Measurements from ENCODE around the gene NCBP1. TPM values are rescaled to one million over a fixed set of nuclear protein-coding genes. Genes with fewer than 3 reads are reported as not detected.

NCBP1 gene
- total RNA-seq, 1 experiment from 2014 or later, result 59.7 TPM

GRCh38 chr9:97659771-97660170 lies 26.1 kb downstream of the NCBP1 start:
- no TSS peak for BruUV-seq (replicated peaks)
- ChIA-PET CTCF (no interaction called here), POLR2A (no interaction called here)
- no peak for DNase-seq
- Mint-ChIP-seq H3K4me3 (ENCODE audit: unreplicated experiment) (no peak overlapping the region), H3K36me3 (ENCODE audit: insufficient read depth, unreplicated experiment) (peaks cover 93% of the 10 kb centered on the region), H3K4me1 (ENCODE audit: low read depth, unreplicated experiment) (no peaks in the 10 kb centered on the region), H3K9me3 (ENCODE audit: unreplicated experiment) (no peaks in the 10 kb centered on the region), H3K27ac (ENCODE audit: unreplicated experiment) (no peak overlapping the region), H3K27me3 (ENCODE audit: insufficient read depth, unreplicated experiment) (no peaks in the 10 kb centered on the region)
- Histone ChIP-seq H3K27me3 (replicated peaks; ENCODE audit: control insufficient read depth, insufficient read depth, low read length) (no peaks in the 10 kb centered on the region), H3K36me3 (ENCODE audit: control insufficient read depth, insufficient read depth, low read length) (peaks cover 2% of the 10 kb centered on the region), H3K4me3 (ENCODE audit: low read depth, low read length) (no peak overlapping the region), H3K4me1 (no peaks in the 10 kb centered on the region), H3K9me3 (no peaks in the 10 kb centered on the region)
- no peak for TF ChIP-seq CTCF (IDR thresholded peaks at IDR 0.05; ENCODE audit: insufficient read depth in 1 of 2, low read depth in 1 of 2, low read length in 1 of 2, severe bottlenecking in 1 of 2, unreplicated experiment in 1 of 2)
- intact Hi-C loops (cut with micrococcal nuclease; ENCODE audit: unreplicated experiment), result no loop called here

GRCh38 chr9:97660340-97660739 lies 26.7 kb downstream of the NCBP1 start:
- Mint-ChIP-seq H3K27ac (ENCODE audit: unreplicated experiment) (no peak overlapping the region), H3K36me3 (ENCODE audit: insufficient read depth, unreplicated experiment) (peaks cover 93% of the 10 kb centered on the region), H3K9me3 (ENCODE audit: unreplicated experiment) (no peaks in the 10 kb centered on the region), H3K4me3 (ENCODE audit: unreplicated experiment) (no peak overlapping the region), H3K27me3 (ENCODE audit: insufficient read depth, unreplicated experiment) (no peaks in the 10 kb centered on the region), H3K4me1 (ENCODE audit: low read depth, unreplicated experiment) (no peaks in the 10 kb centered on the region)
- no peak overlapping the region for H3K4me3 ChIP-seq (ENCODE audit: low read depth, low read length)
- H3K27me3 ChIP-seq (replicated peaks; ENCODE audit: control insufficient read depth, insufficient read depth, low read length), result no peaks in the 10 kb centered on the region
- peaks cover 2% of the 10 kb centered on the region for H3K36me3 ChIP-seq (ENCODE audit: control insufficient read depth, insufficient read depth, low read length)
- no peaks in the 10 kb centered on the region for H3K9me3 ChIP-seq
- ChIA-PET CTCF (no interaction called here), POLR2A (no interaction called here)
- intact Hi-C loops (cut with micrococcal nuclease; ENCODE audit: unreplicated experiment), result no loop called here
- no peak for TF ChIP-seq CTCF (IDR thresholded peaks at IDR 0.05; ENCODE audit: insufficient read depth in 1 of 2, low read depth in 1 of 2, low read length in 1 of 2, severe bottlenecking in 1 of 2, unreplicated experiment in 1 of 2)
- BruUV-seq (replicated peaks), result no TSS peak
- H3K4me1 ChIP-seq, result no peaks in the 10 kb centered on the region
- no peak for DNase-seq

- Histone ChIP-seq H3K36me3 (ENCODE audit: control insufficient read depth, insufficient read depth, low read length) (peaks cover 2% of the 10 kb centered on the region), H3K27me3 (replicated peaks; ENCODE audit: control insufficient read depth, insufficient read depth, low read length) (no peaks in the 10 kb centered on the region), H3K9me3 (no peaks in the 10 kb centered on the region), H3K4me1 (no peaks in the 10 kb centered on the region), H3K4me3 (ENCODE audit: low read depth, low read length) (no peak overlapping the region)
- CTCF ChIA-PET, result no interaction called here
- DNase-seq, result no peak
- peaks cover 93% of the 10 kb centered on the region for H3K36me3 Mint-ChIP-seq (ENCODE audit: insufficient read depth, unreplicated experiment)
- no peak overlapping the region for H3K4me3 Mint-ChIP-seq (ENCODE audit: unreplicated experiment)
- BruUV-seq (replicated peaks), result no TSS peak
- no peak overlapping the region for H3K27ac Mint-ChIP-seq (ENCODE audit: unreplicated experiment)
- H3K4me1 Mint-ChIP-seq (ENCODE audit: low read depth, unreplicated experiment), result no peaks in the 10 kb centered on the region
- H3K27me3 Mint-ChIP-seq (ENCODE audit: insufficient read depth, unreplicated experiment), result no peaks in the 10 kb centered on the region
- no peak for TF ChIP-seq CTCF (IDR thresholded peaks at IDR 0.05; ENCODE audit: insufficient read depth in 1 of 2, low read depth in 1 of 2, low read length in 1 of 2, severe bottlenecking in 1 of 2, unreplicated experiment in 1 of 2)
- POLR2A ChIA-PET, result no interaction called here
- intact Hi-C loops (cut with micrococcal nuclease; ENCODE audit: unreplicated experiment), result no loop called here
- H3K9me3 Mint-ChIP-seq (ENCODE audit: unreplicated experiment), result no peaks in the 10 kb centered on the region
Observed at GRCh38 chr9:97660847-97661246, 27.2 kb downstream of the NCBP1 start.

Measured in Caco-2 (cell line).